ENCODE measurements around the gene C13orf46. TPM values are rescaled to one million over a fixed set of nuclear protein-coding genes. Genes with fewer than 3 reads are reported as not detected.
"Not testable (repeated sequence)": the region's sequence is repeated elsewhere in the genome, so short reads cannot be mapped to it uniquely, and the experiment has no call there.

Gene C13orf46
- total RNA-seq, 2 experiments from 2014 or later = 1.6 to 1.9 TPM

GRCh38 chr13:114020750-114021463 is 47.0 kb upstream of the C13orf46 start:
- intact Hi-C loops (cut with micrococcal nuclease) = no loop called here
- Mint-ChIP-seq H3K9me3 (no peaks in the 10 kb centered on the region), H3K4me3 (no peak overlapping the region), H3K36me3 (ENCODE audit: low read depth) (peaks cover 21% of the 10 kb centered on the region), H3K27ac (no peak overlapping the region), H3K27me3 (no peaks in the 10 kb centered on the region), H3K4me1 (ENCODE audit: low read depth) (peaks cover 7% of the 10 kb centered on the region)
- DNase-seq (no peak), ATAC-seq (no peak)
- POLR2A ChIA-PET = no interaction called here
- TF ChIP-seq CTCF (IDR thresholded peaks at IDR 0.05) = no peak
- CTCF ChIA-PET = interaction anchor here (1.0 kb wide), 1 partner anchor 205 kb away, joined by 4 read pairs; no protein-coding TSS in a partner anchor

GRCh38 chr13:114020134-114020533 is 46.3 kb upstream of the C13orf46 start:
- intact Hi-C loops (cut with micrococcal nuclease); H3K27ac Mint-ChIP-seq; H3K4me3 Mint-ChIP-seq; H3K9me3 Mint-ChIP-seq; ATAC-seq; H3K4me1 Mint-ChIP-seq (ENCODE audit: low read depth); CTCF ChIA-PET; H3K27me3 Mint-ChIP-seq; POLR2A ChIA-PET; DNase-seq: not testable (repeated sequence)
- H3K36me3 Mint-ChIP-seq (ENCODE audit: low read depth) = peaks cover 23% of the 10 kb centered on the region

- no peak for TF ChIP-seq CTCF (IDR thresholded peaks at IDR 0.05)
- no peaks in the 10 kb centered on the region for H3K9me3 Mint-ChIP-seq
- ChIA-PET POLR2A (no interaction called here), CTCF (no interaction called here)
- DNase-seq (peak; percentile 68), ATAC-seq (peak; percentile 72)
- no peaks in the 10 kb centered on the region for H3K27me3 Mint-ChIP-seq
- H3K4me3 Mint-ChIP-seq = no peak overlapping the region
- intact Hi-C loops (cut with micrococcal nuclease) = no loop called here
- H3K4me1 Mint-ChIP-seq (ENCODE audit: low read depth) = peaks cover 7% of the 10 kb centered on the region
- peaks cover 23% of the 10 kb centered on the region for H3K36me3 Mint-ChIP-seq (ENCODE audit: low read depth)
- H3K27ac Mint-ChIP-seq = no peak overlapping the region
Observed at GRCh38 chr13:114019367-114019766, 45.5 kb upstream of the C13orf46 start.

GRCh38 chr13:114018461-114019055 is 44.7 kb upstream of the C13orf46 start:
- intact Hi-C loops (cut with micrococcal nuclease) = no loop called here
- no peaks in the 10 kb centered on the region for H3K9me3 Mint-ChIP-seq
- no peak overlapping the region for H3K27ac Mint-ChIP-seq
- no peaks in the 10 kb centered on the region for H3K27me3 Mint-ChIP-seq
- DNase-seq (no peak), ATAC-seq (no peak)
- H3K4me1 Mint-ChIP-seq (ENCODE audit: low read depth) = peaks cover 7% of the 10 kb centered on the region
- H3K4me3 Mint-ChIP-seq = no peak overlapping the region
- peaks cover 20% of the 10 kb centered on the region for H3K36me3 Mint-ChIP-seq (ENCODE audit: low read depth)
- POLR2A ChIA-PET = no interaction called here
- TF ChIP-seq CTCF (IDR thresholded peaks at IDR 0.05) = no peak
- CTCF ChIA-PET = no interaction called here

- no peak overlapping the region for H3K27ac Mint-ChIP-seq
- DNase-seq = no peak
- H3K27me3 Mint-ChIP-seq = no peaks in the 10 kb centered on the region
- peaks cover 7% of the 10 kb centered on the region for H3K4me1 Mint-ChIP-seq (ENCODE audit: low read depth)
- ChIA-PET CTCF (no interaction called here), POLR2A (no interaction called here)
- no peak for TF ChIP-seq CTCF (IDR thresholded peaks at IDR 0.05)
- intact Hi-C loops (cut with micrococcal nuclease) = no loop called here
- no peak for ATAC-seq
- H3K36me3 Mint-ChIP-seq (ENCODE audit: low read depth) = peaks cover 20% of the 10 kb centered on the region
- H3K4me3 Mint-ChIP-seq = no peak overlapping the region
- H3K9me3 Mint-ChIP-seq = no peaks in the 10 kb centered on the region
Observed at GRCh38 chr13:114017966-114018365, 44.1 kb upstream of the C13orf46 start.
